Ovary (tissue), 9 donors: ENCODE data around the gene APBA1. TPM values are rescaled to one million over a fixed set of nuclear protein-coding genes. Genes with fewer than 3 reads are reported as not detected.

Experiments
- DNase-seq, 5 donors: peaks; one replicate each; pipeline ENCODE4 v3.0.0-alpha.2; 2019 to 2020
- H3K27ac ChIP-seq, 2 donors: fragments of 200-600 bp; one replicate each; pipeline versions ENCODE4 v1.5.1 to v1.8.0; 2019 to 2022
- H3K27me3 ChIP-seq: fragments of 200-600 bp; one replicate; pipeline ENCODE4 v1.8.0; 2022
- H3K36me3 ChIP-seq: fragments of 200-600 bp; sonication (generic); one replicate; pipeline ENCODE4 v1.5.1; 2019
- H3K4me1 ChIP-seq: one replicate; pipeline ENCODE4 v1.8.1; 2013; ENCODE audit warnings: mild to moderate bottlenecking, moderate library complexity; ENCODE audit not compliant: insufficient read depth
- H3K4me3 ChIP-seq: fragments of 200-600 bp; sonication (generic); one replicate; pipeline ENCODE4 v1.5.1; 2017
- H3K9me3 ChIP-seq, 2 donors: fragments of 200-600 bp in 1 of 2; sonication (generic) in 1 of 2; one replicate each; pipeline versions ENCODE4 v1.5.1 to v1.8.1; 2013 to 2019; ENCODE audit warnings: mild to moderate bottlenecking in 1 of 2, moderate library complexity in 1 of 2
- EP300 ChIP-seq: sonication (generic); formaldehyde crosslinking; IDR thresholded peaks from one replicate; pipeline ENCODE4 v1.6.1; 2017; ENCODE audit warnings: antibody characterized with exemption
- POLR2A ChIP-seq: fragments of 450-650 bp; IDR thresholded peaks from one replicate; pipeline ENCODE4 v1.6.1; 2017; ENCODE audit warnings: antibody characterized with exemption, mild to moderate bottlenecking, moderate library complexity
- WGBS, 3 donors: extraction: QIAGEN DNeasy Blood & Tissue Kit in 1 of 3; methylation state at CpG; one replicate each; pipeline versions ENCODE4 v1.1.5 to v1.1.7; 2013 to 2017; 5-methylcytosine and 5-hydroxymethylcytosine counted together
- intact Hi-C, 4 donors: fragments of 100-400 bp; cut with DNase I; formaldehyde crosslinking; loops; one replicate each; pipeline versions ENCODE4 v1.11.0 to v1.15.1; 2022 to 2023
- polyA plus RNA-seq, 2 donors: library from polyadenylated mRNA; stranded (reverse); fragments of 200-250 nt in 1 of 2; fragments of 350-450 nt in 1 of 2; fragmentation: Illumina TruSeq in 1 of 2; extraction: RNeasy Lipid Tissue Mini Kit (QIAGEN cat#74804) in 1 of 2; gene quantifications; one replicate each; pipeline ENCODE4 v1.2.3, GENCODE V29; 2013 to 2014
- total RNA-seq, 7 donors: library from RNA; depleted of rRNA in 2 of 7; stranded (reverse); fragments of >200 nt in 2 of 7; fragmentation: NEBNext Ultra II Directional in 3 of 7; extraction: Animal tissue kit (Norgen Biotek cat#: 25700) in 3 of 7; gene quantifications; one replicate each; pipeline versions ENCODE4 v1.1.0 to v1.2.4, GENCODE V29; 2016 to 2023
- TF ChIP-seq, protein P1 (sequence below), 3 donors: fragments of 450-650 bp in 2 of 3; fragments of 200-600 bp in 1 of 3; IDR thresholded peaks; one replicate each; pipeline versions ENCODE4 v1.5.1 to v1.8.0; 2016 to 2022; ENCODE audit warnings: antibody characterized with exemption in 3 of 3, mild to moderate bottlenecking in 1 of 3
- donor health status: DM: no; HTN: no; CAD: no; lungs with moderate emphysema.
- donor health status: DM: no; HTN: no; CAD: no.
- donor health status: Bipolar disorder and iron deficiency.
- donor health status: DM: yes; HTN: yes; CAD: no.
- donor health status: DM: no; HTN: no; CAD: no.
- donor health status: DM: yes; HTN: yes; CAD: no.

APBA1 gene
- total and polyA plus RNA-seq, 9 donors = 2.8 to 17.6 (median 12.9) TPM

DNA sequence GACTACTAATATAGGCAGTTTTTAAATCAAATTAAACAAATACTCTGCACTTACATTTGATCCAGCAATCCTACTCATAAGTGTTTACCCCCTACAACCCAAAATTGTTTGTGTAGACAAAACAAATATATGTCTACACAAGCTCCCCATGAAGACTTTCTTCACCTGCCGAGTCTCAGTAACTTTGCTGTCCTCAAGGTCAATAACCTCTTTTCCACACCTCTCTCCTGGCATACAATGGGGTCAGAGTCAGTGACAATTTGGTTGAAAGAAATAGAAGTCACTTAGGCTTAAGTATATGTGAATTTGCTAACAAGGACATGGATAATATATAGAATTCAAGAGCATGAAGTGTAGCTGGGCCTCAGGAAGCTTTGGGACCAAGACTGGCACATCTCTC is 29.1 kb downstream of the APBA1 start:
- Histone ChIP-seq H3K27ac (no peak overlapping the region), H3K4me1 (peaks cover 3% of the 10 kb centered on the region), H3K36me3 (no peaks in the 10 kb centered on the region), H3K27me3 (no peaks in the 10 kb centered on the region), H3K4me3 (no peak overlapping the region), H3K9me3 (no peaks in the 10 kb centered on the region)
- no peak for DNase-seq
- WGBS, 3 donors = 93 to 95% (median 95%) methylated on average over 1 of the region's 1 CpG
- intact Hi-C loops = no loop called here
- TF ChIP-seq POLR2A (no peak), EP300 (no peak)
- TF ChIP-seq, protein P1, sequence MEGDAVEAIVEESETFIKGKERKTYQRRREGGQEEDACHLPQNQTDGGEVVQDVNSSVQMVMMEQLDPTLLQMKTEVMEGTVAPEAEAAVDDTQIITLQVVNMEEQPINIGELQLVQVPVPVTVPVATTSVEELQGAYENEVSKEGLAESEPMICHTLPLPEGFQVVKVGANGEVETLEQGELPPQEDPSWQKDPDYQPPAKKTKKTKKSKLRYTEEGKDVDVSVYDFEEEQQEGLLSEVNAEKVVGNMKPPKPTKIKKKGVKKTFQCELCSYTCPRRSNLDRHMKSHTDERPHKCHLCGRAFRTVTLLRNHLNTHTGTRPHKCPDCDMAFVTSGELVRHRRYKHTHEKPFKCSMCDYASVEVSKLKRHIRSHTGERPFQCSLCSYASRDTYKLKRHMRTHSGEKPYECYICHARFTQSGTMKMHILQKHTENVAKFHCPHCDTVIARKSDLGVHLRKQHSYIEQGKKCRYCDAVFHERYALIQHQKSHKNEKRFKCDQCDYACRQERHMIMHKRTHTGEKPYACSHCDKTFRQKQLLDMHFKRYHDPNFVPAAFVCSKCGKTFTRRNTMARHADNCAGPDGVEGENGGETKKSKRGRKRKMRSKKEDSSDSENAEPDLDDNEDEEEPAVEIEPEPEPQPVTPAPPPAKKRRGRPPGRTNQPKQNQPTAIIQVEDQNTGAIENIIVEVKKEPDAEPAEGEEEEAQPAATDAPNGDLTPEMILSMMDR (IDR thresholded peaks at IDR 0.05) = no peak

DNA sequence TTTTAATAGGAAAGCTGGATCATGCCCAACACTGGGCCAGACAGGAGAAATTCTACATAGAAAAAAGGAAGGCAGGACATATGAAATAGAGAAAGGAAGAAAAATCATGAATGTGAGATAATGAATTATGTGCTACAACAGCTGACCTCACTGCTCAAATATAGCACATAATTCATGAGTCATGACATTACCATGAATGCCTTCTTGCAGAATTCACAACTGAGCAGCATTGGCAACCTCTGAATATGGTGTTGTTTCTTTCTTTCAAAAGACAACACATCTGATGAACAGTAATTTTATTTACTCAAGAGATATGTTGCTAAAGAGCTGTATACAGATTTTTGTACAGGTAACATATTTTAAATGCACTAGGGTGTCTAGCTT is 34.4 kb downstream of the APBA1 start:
- H3K4me3 ChIP-seq = no peak overlapping the region
- intact Hi-C loops = no loop called here
- H3K27ac ChIP-seq = no peak overlapping the region

DNA sequence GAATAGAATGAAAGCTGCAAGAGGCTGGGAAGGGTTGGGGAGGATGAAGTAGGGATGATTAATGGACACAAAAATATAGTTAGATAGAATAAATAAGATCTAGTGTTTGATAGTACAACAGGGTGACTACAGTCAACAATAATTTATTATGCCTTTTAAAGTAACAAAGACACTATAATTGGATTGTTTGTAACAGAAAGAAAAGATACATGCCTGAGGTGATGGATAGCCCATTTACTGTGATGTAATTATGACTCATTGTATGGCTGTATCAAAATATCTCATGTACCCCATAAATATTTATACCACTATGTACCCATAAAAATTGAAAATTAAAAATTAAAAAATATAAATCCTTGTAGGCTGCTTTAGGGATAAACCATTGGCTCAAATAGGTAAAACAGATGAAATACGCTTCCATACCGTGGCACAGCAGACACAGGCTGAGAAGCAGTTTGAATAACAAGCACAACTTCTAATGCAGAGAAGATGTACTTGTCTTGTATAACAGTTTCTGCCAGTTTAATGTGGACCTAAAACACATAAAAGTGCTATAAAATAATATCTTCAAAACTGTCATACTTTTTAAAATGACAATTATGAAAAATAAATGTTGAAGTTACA is 34.9 kb downstream of the APBA1 start:
- intact Hi-C loops = no loop called here
- TF ChIP-seq, protein P1 (IDR thresholded peaks at IDR 0.05) = no peak
- no peak for TF ChIP-seq POLR2A
- no peak for TF ChIP-seq EP300
- Histone ChIP-seq H3K36me3 (no peaks in the 10 kb centered on the region), H3K4me3 (no peak overlapping the region), H3K9me3 (no peaks in the 10 kb centered on the region), H3K27me3 (no peaks in the 10 kb centered on the region), H3K4me1 (no peaks in the 10 kb centered on the region), H3K27ac (no peak overlapping the region)
- no peak for DNase-seq
- 95 to 98% (median 96%) methylated on average over 2 of the region's 2 CpGs for WGBS, 3 donors

More for the DNA sequence above, 34.4 kb downstream of the APBA1 start:
- no peaks in the 10 kb centered on the region for H3K9me3 ChIP-seq
- no peaks in the 10 kb centered on the region for H3K36me3 ChIP-seq
- TF ChIP-seq EP300 (no peak), POLR2A (no peak)
- TF ChIP-seq, protein P1 (IDR thresholded peaks at IDR 0.05) = no peak
- H3K4me1 ChIP-seq = no peaks in the 10 kb centered on the region
- no peaks in the 10 kb centered on the region for H3K27me3 ChIP-seq
- no peak for DNase-seq

DNA sequence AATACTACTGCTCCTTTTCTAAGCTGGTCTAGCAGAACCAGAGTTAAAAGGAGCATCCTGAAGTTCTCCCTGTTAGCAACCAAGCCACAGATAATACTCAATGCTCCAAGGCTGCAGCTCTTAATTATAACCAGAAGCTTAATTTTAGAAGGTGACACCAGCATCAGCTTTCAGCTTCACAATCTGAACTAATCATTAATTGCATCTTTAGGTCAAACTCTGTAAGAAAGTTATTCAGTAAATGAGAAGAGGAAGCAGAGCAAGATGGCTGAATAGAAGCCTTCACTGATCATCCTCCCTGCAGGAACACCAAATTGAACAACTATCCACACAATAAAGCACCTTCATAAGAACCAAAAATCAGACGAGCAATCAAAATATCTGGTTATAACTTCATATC is 38.5 kb downstream of the APBA1 start:
- DNase-seq = no peak
- TF ChIP-seq, protein P1 (IDR thresholded peaks at IDR 0.05) = no peak
- TF ChIP-seq EP300 = no peak
- TF ChIP-seq POLR2A = no peak
- no peaks in the 10 kb centered on the region for H3K4me1 ChIP-seq
- H3K9me3 ChIP-seq = no peaks in the 10 kb centered on the region
- H3K36me3 ChIP-seq = no peaks in the 10 kb centered on the region
- intact Hi-C loops = no loop called here
- H3K27ac ChIP-seq = no peak overlapping the region
- 78 to 95% (median 91%) methylated on average over 1 of the region's 1 CpG for WGBS, 3 donors
- H3K27me3 ChIP-seq = no peaks in the 10 kb centered on the region
- H3K4me3 ChIP-seq = no peak overlapping the region
